Omental fat pad (tissue), 4 donors: Measurements from ENCODE around the gene CAV1. TPM values are rescaled to one million over a fixed set of nuclear protein-coding genes. Genes with fewer than 3 reads are reported as not detected.
A peak's percentile ranks its signal among the peaks of the same experiment; 100 is the strongest.

Experiments
- ATAC-seq: fragments of 150-250 bp; one replicate; pipeline ENCODE4 v1.9.1; 2016; ENCODE audit warnings: mild to moderate bottlenecking, moderate library complexity; ENCODE audit not compliant: low FRiP score
- DNase-seq: peaks from one replicate; pipeline ENCODE4 v3.0.0-alpha.2; 2019; ENCODE audit warnings: low spot score
- total RNA-seq, 4 donors: library from RNA; depleted of rRNA; stranded (reverse); fragments of >200 nt; gene quantifications; one replicate each; pipeline ENCODE4 v1.1.0, GENCODE V29; 2016
- TF ChIP-seq, protein P1 (sequence below), 3 donors: fragments of 450-650 bp; IDR thresholded peaks; one replicate each; pipeline ENCODE4 v1.5.1; 2016 to 2017; ENCODE audit warnings: antibody characterized with exemption in 3 of 3, mild to moderate bottlenecking in 3 of 3, moderate library complexity in 2 of 3

CAV1 gene
- total RNA-seq, 4 donors from 2014 or later, result 354 to 482 (median 468) TPM

DNA sequence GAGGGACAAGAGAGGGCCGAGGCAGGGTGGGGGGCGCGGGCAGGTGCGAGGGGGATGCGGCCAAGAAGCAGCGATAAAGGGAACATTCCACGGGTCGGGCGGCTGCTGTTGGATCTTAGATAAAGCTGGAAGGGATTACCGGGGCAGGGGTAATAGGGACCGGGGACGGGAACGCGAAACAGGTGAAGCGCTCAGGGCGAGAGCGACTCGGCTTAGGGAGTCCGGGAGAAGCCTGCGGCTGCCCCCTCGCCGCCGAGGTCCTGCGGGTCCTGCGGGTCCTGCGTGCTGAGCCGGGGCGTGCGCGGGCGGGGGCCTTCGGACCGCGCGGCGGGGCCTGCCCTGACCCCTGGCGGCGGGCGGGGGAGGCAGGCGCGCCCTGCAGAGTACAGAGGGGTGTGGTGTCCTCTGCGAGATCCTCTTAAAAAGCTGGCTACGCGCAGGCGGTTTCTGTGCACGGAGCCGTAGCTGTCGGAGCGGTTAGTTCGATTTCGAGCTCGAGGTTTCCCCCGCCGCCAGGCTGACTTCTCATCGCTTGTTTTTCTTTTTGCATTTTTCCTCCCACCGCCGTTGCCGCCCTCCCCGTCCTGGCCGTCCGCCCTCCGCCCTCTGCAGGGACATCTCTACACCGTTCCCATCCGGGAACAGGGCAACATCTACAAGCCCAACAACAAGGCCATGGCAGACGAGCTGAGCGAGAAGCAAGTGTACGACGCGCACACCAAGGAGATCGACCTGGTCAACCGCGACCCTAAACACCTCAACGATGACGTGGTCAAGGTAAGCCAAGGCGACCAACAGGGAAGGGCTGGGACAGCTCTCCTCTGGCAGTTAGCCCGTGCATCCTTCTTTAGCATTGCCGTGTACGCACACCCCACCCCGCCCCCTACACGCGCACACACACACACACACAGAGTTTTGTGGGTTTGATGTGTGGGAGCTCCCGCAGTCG lies 1.4 kb downstream of the CAV1 start:
- TF ChIP-seq, protein P1, sequence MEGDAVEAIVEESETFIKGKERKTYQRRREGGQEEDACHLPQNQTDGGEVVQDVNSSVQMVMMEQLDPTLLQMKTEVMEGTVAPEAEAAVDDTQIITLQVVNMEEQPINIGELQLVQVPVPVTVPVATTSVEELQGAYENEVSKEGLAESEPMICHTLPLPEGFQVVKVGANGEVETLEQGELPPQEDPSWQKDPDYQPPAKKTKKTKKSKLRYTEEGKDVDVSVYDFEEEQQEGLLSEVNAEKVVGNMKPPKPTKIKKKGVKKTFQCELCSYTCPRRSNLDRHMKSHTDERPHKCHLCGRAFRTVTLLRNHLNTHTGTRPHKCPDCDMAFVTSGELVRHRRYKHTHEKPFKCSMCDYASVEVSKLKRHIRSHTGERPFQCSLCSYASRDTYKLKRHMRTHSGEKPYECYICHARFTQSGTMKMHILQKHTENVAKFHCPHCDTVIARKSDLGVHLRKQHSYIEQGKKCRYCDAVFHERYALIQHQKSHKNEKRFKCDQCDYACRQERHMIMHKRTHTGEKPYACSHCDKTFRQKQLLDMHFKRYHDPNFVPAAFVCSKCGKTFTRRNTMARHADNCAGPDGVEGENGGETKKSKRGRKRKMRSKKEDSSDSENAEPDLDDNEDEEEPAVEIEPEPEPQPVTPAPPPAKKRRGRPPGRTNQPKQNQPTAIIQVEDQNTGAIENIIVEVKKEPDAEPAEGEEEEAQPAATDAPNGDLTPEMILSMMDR (IDR thresholded peaks at IDR 0.05), result peak in 2 of 3 donors; percentile 78 to 94
- ATAC-seq, result peak; percentile 85
- DNase-seq, result no peak

- ATAC-seq, result no peak
- TF ChIP-seq, protein P1 (IDR thresholded peaks at IDR 0.05), result no peak
- no peak for DNase-seq
Measured at GRCh38 chr7:116526897-116527296, 2.1 kb downstream of the CAV1 start.

- ATAC-seq, result no peak
- TF ChIP-seq, protein P1 (IDR thresholded peaks at IDR 0.05), result no peak
- no peak for DNase-seq
Measured at GRCh38 chr7:116527521-116527920, 2.7 kb downstream of the CAV1 start.

- peak; percentile 41 for DNase-seq
- TF ChIP-seq, protein P1 (IDR thresholded peaks at IDR 0.05), result no peak
- ATAC-seq, result peak; percentile 73
Measured at GRCh38 chr7:116528008-116528789, 3.4 kb downstream of the CAV1 start.

DNA sequence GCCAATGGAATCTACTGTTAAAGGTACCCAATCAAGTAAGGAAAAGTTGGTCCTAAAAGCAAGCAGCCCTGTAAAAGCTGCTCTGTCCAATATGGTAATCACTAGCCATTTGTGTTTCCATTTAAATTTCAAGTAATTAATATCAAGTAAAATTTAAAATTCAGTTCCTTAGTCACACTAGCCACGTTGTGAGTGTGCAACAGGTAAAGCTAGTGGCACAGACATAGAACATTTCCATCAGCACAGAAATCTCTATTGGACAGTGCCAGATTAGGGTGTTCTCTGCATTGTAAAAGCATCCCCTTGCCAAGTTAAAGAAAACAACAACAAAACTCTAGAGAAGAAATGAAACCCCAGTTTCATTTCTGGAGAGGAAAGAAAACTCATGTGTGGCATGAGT lies 4.4 kb downstream of the CAV1 start:
- TF ChIP-seq, protein P1 (IDR thresholded peaks at IDR 0.05), result no peak
- ATAC-seq (no peak), DNase-seq (no peak)

DNA sequence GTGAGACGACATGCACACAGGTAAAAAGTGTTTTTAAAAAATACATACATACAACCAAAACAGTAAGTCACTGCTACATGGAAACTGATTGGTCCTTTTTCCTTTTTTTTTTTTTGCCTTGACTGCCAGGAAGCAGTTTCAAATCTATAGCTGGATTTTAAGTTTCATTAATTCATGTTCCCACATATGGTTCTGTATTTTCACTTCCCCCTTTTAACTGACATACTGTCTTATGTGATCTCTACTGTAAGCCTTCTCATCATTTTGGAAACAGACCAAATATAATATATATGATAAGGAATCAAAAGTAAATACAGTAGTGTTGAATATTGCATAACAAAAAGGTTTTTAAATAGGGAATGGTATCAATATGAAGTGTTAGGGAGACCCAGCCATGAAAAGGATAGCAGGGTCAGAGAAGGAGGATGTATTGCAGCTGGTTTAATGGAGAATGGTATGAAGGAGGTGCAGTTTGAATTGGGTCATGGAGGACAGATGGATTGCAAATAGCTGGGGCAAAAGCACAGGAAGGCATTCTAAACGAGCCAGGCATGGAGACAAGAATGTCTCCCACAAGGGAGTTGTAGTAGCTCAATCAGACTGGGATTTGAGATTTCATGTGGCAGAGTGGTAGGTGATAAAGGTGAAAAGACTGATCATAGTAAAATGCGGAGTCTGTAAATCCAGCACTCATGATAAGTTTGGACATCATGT lies 5.4 kb downstream of the CAV1 start:
- TF ChIP-seq, protein P1 (IDR thresholded peaks at IDR 0.05), result no peak
- DNase-seq (no peak), ATAC-seq (no peak)
